NCI-H128 (cell line): ENCODE measurements around the gene CABLES2.

ENCODE experiments used
- DNase-seq: peaks from one replicate; lab custom pipeline; 2025; ENCODE audit not compliant: unreplicated experiment; lab: John Stamatoyannopoulos, UW

Gene CABLES2

DNA sequence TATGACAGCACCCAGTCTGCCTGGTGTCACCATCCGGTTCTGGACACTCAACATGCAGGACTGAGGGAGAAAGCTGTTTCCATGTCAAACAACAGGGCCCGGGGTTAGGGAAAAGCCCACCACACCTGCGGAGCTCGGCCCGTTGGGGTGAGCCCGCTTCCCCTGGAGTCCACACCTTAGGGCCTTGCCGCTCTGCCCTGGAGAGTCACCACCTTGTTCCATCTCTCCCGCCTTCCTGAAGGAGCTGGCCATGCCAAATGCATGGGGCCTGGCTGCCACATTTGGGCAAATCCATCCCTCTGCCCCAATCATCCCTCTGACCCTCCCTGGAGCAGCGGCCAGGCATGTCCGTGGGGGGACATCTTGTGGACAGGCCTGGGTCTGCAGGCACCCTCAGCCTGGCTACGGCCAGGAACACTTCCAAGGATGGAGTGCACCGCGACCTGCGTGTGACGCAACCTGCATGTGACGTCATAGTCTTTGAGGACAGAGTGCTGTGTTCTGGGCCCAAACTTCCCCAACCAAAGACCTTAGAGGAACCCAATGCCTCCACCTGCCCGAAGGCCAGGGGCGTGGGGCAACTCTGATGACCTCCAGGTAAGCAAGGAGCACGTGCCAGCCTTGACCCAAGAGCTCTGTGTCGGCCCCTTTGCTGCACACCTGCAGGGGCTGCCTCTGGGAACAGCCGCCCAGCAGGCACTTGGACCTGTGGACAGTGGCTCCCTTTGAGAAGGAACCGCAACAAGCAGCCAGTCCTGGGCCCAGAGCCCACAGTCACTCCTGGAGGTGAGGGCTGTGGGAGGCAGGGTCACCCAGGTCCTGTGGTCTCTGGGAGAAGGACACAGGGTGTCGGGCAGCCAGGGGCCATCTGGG, 1.7 kb downstream of the CABLES2 start:
- DNase-seq: no peak

GRCh38 chr20:62404761-62405107, 2.4 kb downstream of the CABLES2 start:
- DNase-seq: no peak

DNA sequence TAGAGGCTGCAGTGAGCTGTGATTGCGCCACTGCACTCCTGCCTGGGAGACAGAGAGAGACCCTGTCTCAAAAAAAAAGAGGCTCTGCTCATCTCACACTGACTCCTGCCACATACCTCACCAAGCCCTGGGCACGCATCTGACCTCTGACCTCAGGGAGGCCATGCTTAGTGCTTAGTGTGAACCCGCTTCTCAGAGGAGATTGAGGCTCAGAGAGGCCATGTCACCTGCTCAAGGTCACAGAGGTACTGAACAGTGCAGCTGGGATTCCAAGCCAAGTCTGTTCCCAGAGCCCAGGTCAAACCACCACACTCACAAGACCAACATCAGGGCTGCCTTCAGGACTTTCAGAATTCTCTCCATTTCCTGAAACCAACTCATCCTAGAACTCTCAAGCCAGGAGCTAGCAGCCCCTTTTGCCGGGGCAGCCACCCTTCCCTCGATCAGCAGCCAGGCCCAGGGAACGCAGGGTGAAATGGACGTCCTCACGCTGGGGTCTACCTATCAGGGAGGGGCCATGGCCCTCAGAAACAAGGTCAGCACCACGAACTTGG, 2.9 kb downstream of the CABLES2 start:
- DNase-seq: no peak

DNA sequence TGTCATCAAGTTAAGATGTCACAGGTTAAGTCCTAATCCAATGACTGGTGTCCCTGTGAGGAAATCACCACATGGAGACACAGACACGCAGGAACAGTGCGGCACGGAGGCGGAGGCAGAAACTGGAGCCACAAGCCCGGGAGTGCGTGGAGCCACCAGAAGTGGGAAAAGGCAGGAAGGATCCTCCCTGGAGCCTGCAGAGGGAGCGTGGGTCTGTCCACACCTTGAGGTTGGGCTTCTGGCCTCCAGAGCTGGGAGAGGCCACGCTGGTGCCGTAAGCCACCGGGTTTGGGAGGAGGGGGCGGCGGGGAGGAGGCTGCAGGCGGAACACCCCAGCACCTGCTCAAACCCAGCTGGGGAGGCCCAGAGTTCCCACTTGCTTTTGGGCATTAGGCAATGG, 3.8 kb downstream of the CABLES2 start:
- DNase-seq: no peak

DNA sequence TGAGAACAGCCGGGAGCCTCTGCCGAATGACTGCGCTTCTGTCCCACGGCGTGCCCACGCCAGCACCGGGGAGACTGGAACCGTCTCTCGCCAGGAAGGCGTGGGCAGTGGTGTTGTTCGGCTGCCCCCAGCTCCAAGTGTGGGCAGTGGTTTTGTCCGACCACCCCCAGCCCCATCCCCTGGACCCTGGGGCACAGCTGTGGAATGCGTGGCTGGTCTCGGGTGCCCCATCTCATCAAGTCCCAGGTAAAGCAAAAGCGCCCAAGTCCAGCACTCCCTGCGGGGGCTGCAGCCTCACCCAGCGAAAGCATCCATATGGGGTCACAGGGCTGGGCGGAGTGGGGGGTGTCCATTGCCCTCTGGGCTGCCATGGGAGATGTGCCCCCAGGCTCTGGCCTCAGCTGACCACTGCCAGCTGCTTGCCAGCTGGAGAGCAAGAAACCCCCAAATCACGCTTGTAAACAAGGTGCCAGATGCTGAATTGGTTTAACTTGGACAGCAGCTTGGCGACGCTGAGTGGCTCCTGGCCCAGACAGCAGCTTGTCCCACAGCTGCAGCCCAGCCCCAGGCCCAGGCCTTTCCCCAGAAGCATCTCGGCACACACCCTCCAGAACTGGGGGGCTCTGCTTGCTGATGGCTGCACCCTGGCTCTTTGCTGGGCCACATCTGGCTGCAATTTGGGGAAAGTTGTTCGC, 4.5 kb downstream of the CABLES2 start:
- no peak for DNase-seq

GRCh38 chr20:62401331-62401779, 5.7 kb downstream of the CABLES2 start:
- no peak for DNase-seq

GRCh38 chr20:62400541-62400940, 6.5 kb downstream of the CABLES2 start:
- no peak for DNase-seq

- no peak for DNase-seq
Observed at GRCh38 chr20:62400021-62400420, 7.1 kb downstream of the CABLES2 start.

- DNase-seq: no peak
Observed at GRCh38 chr20:62398120-62398821, 8.8 kb downstream of the CABLES2 start.

GRCh38 chr20:62396367-62397239, 10.5 kb downstream of the CABLES2 start:
- no peak for DNase-seq

- DNase-seq: no peak
Observed at GRCh38 chr20:62395311-62396242, 11.5 kb downstream of the CABLES2 start.

DNA sequence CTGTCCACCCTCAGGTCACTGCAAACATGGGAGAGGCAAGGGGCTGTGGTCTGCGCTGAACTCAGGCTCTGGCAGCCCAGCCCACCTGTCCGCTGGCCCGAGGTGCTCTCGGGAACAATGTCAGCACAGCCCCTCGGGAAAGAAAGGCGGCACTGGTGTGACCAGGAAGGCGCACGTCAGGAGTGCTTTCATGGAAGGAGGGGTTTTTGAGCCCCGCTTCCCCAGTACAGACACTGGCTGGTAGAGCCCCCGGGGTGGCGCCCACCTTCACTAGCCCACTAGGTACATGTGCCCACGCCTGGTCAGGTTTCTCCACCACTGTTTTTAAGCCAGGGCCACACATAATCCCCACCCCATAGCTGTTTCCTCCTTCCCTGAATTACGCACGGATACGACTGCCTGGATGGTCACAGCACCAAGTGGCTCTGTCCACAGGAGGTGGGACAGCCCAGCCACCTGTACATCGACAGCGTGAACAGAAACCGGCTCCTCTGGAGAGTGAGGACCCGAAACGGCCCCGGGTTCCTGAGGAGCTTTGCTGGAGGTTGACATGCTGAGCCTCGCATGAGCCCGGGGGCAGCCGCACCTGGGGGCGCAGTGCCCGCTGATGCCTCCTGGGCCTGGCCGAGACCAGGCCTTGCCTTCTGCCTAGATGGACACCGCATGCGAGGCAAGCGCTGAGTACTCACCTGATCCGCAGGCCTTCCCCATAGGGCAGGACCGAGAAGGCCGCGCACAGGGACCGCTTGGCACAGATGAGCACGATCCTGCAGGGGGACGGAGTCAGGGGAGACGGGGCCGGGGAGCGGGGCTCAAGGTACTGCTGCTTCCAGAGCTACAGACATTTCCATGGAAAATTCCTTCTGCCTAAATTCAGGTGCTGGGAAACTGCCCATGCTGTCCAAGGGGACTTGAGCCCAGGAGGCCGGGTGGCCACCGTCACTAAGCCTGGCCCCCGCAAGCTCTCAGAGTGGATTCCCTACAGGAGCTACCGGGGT, 12.5 kb downstream of the CABLES2 start:
- DNase-seq: no peak

GRCh38 chr20:62393830-62394229, 13.3 kb downstream of the CABLES2 start:
- DNase-seq: no peak

DNA sequence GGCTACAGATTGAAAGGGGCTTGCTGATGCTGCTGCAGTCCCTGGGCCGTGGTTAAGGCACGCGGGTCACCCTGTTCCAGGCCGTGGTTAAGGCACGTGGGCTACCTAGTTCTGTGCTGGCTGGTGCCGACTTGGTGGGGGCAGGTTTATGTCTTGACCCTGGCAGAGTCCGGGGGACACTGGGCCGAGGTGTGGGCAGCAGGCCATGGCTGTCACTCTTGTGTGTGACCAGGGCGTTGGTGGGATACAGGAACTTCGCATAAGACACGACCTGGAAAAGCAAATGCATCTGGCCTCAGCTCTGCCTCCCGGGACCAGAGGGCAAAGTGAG, 13.8 kb downstream of the CABLES2 start:
- DNase-seq: no peak

DNA sequence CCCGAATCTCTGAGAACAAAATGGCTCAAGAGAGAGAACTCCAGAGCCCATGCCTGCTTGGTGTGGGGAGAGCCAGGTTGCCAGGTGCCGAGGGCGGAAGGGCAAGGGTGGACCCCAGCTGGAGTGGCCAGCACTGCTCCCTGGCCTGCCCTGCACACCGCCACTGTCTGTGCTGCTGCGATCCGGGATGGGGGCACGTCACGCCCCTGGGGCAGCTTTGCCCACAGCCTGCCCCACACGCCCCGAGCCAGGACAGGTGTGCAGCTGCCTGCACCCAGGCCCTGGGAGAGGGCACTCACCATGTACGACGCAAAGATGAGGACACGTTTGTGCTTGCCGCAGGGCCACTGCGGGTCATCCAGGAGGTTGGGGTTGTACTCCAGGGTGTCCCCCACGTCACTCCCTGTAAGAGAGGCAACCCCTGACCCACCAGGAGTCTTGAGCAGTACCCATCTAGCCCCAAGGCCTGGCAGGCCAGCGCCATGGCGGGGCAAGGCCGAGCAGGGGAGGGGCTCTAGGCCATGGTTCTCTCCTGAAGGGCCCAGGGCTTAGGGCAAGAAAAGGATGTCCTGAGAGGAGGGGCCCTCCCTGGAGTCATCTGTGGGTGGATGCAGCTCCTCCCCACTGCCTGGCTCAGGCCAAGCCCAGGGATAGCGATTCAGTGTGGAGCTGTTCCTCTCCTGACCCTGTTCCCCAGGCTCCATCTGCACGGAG, 14.3 kb downstream of the CABLES2 start:
- no peak for DNase-seq

- DNase-seq: no peak
Observed at GRCh38 chr20:62392077-62392418, 15.0 kb downstream of the CABLES2 start.

DNA sequence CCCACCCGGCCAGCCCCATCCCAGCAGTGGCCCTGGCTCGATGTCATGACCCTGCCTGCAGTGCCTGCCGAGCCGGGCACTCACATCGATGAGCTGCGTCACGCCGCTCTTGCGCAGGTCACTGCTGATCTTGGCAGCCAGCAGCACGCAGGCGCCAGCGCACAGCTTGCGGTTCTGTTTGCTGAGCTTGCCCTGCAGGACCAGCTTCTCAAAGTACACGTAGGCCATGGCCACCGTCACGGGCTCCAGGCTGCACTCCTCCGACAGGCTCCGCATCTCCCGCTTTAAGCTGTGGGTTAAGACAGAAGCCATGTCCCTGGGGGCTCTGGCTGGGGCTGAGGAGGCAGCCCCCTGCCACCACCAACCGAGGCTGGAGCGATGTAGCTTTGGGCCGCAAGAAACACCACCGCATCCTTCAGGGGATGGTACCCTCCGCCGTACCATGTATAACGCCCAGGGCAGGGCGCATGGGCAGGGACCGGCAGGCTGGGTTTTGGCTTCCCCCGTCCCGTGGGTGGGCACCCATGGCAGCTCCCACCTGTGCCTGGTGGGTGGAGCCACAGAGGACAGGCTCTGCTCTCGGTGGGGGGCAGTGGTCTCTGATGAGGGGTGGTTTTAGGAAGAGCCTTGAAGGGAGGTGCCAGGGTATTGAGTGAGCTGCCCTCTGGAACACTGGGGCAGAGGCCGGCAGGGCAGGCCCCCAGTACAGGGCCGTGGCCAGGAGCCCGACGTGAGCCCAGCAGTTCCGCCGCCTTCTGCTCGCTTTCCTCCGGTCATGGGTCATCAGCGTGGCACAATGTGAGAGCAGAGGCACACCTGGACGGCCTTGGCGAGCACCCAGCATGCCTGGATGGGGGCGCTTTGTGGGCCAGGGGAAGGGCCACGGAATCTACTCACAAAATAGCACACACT, 15.7 kb downstream of the CABLES2 start:
- DNase-seq: no peak
